Left forelimb (tissue), 1 donor: ENCODE data around the gene SLC4A5.

Source experiments
- DNase-seq: peaks from one replicate; pipeline ENCODE4 v3.0.0-alpha.2; 2018; ENCODE audit warnings: low spot score

SLC4A5 gene, protein sequence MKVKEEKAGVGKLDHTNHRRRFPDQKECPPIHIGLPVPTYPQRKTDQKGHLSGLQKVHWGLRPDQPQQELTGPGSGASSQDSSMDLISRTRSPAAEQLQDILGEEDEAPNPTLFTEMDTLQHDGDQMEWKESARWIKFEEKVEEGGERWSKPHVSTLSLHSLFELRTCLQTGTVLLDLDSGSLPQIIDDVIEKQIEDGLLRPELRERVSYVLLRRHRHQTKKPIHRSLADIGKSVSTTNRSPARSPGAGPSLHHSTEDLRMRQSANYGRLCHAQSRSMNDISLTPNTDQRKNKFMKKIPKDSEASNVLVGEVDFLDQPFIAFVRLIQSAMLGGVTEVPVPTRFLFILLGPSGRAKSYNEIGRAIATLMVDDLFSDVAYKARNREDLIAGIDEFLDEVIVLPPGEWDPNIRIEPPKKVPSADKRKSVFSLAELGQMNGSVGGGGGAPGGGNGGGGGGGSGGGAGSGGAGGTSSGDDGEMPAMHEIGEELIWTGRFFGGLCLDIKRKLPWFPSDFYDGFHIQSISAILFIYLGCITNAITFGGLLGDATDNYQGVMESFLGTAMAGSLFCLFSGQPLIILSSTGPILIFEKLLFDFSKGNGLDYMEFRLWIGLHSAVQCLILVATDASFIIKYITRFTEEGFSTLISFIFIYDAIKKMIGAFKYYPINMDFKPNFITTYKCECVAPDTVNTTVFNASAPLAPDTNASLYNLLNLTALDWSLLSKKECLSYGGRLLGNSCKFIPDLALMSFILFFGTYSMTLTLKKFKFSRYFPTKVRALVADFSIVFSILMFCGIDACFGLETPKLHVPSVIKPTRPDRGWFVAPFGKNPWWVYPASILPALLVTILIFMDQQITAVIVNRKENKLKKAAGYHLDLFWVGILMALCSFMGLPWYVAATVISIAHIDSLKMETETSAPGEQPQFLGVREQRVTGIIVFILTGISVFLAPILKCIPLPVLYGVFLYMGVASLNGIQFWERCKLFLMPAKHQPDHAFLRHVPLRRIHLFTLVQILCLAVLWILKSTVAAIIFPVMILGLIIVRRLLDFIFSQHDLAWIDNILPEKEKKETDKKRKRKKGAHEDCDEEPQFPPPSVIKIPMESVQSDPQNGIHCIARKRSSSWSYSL

DNA sequence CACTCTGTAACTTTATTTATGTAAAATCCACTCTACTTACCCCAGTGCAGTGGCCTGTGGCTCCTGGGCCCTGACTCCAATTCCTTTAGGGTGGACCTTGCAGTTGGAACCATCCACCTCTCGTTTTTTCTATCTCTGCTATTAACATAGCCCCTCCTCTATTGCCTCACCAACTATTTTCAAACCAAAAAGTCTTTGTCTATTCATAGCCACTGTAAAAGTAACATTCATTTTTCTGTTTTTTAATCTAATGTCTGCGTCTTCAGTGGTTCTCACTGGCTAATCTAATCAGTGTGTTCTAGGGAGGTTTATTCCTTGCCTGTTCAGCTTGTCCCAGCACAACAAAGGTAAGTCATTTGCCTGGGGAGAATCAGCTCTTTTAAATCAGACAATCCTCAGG lies at the start of gene SLC4A5:
TSS of gene SLC4A5 (minus strand) at position 101 of the 400 bp plus-strand sequence. CDS start 28,393 bp downstream, outside the sequence.
- DNase-seq: no peak

DNA sequence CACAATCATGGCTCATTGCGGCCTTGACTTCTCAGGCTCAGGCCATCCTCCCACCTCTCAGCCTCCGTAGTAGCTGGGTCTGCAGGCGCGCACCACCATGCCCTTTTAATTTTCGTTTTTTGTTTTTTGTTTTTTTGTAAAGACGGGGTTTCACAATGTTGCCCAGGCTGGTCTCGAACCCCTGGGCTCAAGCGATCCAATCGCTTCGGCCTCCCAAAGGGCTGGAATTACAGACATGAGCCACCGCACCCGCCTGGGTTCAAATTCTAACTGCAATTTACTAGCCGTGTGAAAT lies 49.2 kb upstream of the SLC4A5 start:
- no peak for DNase-seq

DNA sequence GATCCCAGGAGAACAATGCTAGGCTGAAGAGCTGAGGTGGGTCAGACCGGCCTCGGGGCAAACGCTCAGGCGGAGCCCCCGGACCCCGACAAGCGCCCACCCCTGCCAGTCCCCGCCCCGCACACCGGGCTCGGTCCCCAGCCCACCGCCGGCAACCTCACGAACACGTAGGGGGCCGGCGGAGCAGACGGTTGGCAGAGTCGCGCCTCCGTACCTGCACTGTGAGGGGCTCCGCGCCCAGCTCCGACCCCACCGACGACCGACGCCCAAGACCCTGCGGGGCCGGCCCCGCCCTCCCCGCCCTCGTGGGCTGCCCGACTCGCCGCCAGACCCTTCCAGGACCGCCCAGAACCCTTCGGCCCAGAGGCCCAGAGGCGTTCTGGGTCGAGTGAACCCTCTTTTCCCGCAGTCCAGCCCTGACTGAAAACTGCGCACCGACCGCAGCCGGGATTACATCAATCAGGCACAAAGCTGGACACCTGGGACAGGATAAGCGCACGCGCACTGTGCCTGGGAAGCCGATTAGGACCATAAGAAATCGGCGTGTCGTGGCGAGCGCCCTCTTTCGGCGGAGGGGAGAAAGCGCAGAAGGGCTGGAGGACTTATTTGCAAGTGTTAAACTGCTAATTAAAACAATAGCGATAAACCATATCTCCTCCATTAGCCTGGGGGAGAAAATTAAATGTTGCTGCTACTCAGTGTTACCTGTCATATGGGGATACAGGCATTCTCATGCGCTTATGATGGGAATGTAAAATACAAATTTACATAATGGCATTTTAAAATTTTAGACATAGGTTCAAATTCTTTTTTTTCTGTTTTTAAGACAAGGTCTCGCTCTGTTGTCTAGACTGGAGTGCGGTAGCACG lies 48.6 kb upstream of the SLC4A5 start:
- DNase-seq: peak; percentile 92

DNA sequence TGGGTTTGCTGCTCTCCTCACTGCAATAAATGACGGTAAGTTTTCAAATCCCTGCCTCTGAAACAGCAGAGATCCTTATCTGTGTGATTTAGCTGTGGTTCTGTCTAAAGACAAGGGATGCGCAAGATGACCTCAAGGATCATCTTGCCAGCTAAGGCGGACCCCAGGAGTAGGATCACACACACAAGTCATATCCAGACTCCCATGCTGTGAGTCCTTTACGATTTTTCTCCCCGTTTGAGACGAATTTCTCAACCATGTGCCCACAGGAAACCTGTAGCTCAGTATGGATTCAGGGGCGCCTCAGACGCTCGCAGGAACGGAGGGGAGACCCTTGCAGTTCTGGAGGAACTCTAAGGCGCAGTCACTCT lies 48.0 kb upstream of the SLC4A5 start:
- DNase-seq: no peak

DNA sequence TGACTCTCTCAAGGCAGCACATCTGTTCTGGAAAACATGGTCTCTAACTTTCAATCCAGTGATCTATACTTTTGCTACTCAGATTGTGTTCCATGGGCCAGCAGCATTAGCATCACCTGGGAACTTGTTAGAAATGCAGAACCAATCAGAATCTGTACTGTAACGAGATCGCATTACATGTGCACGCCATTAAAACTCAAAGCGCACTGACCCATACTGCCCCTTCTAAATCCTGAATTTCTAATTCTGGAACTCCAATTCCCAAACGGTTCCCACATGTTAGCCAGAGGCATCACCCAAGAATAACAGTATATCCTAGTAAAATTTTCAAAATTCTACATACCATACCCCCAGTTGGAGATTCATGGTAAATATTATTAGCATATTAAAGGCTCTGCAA lies 47.4 kb upstream of the SLC4A5 start:
- no peak for DNase-seq

DNA sequence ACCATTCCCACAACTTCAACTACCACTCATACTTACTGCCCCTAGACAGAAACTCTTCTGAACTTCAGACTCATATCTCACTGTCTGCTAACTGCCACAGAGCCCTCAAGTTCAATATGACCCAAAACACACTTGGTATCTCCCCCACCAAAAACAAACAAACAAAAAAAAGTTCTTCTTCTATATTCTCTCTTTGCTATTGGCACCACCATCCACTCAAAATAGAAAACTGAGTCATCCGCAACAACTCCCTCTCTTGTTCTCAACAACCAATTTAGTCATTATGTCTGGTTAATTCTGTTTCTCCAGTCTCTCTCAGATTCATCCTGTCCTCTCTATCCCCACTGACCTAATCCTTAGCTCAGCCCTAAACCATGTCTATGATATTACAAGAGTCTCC lies 44.1 kb upstream of the SLC4A5 start:
- DNase-seq: no peak

DNA sequence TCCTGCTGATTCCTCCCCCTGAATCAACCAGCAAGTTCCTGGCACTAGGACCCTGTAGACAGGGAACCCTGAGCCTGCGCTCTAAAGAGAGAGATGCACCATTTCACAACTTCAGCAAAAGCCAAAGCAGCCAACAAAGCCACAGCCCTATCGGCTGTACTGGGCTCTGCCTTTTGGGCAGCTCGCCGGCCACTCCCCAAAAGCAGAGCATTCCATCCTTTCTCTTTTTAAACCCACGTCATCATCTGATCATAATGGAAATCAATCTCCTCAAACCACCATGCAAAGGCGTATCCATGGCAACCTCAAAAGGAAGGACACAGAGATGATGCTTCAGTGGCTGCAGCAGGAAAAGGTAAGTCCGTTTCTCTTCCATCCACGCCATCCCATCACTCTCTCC lies 42.2 kb upstream of the SLC4A5 start:
- DNase-seq: no peak

DNA sequence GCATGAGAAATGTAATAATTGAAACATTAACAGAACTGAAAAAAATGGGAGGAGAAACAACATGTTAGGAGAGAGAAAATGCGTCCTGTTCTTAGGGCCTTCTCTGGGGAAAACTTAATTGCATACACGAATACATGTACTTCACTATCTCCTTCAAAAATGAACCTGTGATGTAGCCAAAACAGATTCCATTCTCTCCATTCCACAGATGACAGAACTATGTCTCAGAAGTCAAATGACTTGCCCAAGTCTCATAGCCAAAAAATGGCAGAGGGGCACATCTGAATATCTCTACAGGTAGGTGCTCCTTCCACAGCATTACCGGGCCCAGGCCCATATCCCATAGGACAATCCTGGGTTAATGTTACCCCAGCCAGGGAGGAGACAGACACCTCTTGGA lies 40.8 kb upstream of the SLC4A5 start:
- DNase-seq: no peak

DNA sequence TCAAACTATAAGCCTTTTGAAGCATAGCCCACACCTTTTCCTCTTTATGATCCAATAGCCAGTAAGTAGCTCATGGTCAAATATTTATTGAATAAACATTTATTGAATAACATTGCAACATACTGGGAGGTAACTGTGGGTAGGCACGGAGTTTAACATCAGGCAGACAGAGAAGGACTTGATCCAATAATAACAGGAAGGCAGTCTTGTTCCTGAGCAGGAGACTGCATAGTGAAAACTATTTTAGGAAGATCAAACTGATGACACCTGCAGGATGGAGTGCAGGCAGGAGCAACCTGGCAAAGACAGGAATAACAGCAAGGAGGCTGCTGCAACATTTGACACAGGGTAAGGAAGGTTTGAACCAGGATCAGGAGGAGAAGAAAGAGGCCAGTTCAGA lies 40.0 kb upstream of the SLC4A5 start:
- DNase-seq: no peak

DNA sequence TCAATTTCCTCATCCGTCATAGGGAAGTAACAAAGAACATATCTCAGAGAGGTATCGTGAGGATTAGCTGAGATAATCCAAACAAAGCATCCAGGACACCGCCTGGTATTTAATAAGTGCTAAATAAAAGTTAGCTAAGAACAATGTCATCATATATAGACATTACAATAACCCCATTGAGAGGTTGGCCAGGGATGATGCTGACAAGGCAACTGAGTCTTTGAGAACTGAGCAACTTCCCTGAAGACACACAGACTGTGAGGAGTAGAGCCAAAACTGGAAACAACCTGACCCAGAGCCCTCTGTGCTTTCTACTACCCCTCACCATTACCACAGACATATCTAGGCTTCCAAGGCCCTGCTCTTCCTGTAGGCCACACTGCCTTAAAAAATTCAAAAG lies 38.5 kb upstream of the SLC4A5 start:
- no peak for DNase-seq

DNA sequence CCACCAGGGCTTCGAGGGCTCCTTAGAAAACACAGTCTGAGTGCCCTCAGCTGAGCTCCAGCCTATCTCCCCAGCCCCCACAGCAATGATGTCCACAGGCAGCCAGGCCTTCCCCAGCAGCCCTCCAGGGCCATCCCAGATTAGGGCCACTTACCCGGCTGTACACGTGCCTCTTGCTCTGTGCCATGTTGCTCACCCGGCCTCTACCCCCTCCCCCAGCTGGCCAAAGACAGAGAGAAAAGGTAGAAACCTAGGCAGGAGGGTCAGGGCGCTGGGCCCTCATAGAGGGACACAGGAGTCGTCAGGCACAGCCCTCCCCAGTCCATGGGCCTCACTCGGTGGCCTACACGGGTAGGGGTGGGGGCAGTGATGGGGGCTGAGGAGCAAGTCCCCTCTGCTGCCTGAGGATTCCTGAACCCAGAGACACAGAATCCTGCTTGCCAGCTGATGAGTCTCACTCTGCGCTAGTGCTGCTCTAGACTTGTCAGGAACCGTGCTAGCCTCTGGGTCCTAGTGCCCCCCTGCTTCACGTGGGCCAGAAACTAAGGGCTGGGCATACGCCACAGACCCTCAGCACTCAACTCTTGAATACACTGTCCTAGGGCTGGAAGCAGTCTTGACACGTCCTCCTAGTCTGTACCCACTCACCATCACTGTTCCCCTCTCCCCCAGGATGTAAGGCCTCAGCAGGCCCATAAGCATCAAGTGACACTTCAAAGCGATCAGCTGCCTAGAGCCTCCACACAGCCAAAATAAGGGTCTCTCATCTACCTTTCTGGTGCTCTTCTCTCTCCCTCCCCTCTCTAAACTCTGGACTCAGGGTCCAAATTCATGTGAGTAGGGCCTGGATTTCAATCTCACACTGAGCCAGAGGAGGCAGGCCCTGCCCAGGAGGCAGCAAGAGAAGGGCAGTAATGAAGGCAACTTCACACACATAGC lies 36.9 kb upstream of the SLC4A5 start, which contains the start of gene DCTN1:
TSS of gene DCTN1 (minus strand) at position 461 of the 939 bp plus-strand sequence. CDS start at position 187, 274 bp downstream.
- peak; percentile 72 for DNase-seq

DNA sequence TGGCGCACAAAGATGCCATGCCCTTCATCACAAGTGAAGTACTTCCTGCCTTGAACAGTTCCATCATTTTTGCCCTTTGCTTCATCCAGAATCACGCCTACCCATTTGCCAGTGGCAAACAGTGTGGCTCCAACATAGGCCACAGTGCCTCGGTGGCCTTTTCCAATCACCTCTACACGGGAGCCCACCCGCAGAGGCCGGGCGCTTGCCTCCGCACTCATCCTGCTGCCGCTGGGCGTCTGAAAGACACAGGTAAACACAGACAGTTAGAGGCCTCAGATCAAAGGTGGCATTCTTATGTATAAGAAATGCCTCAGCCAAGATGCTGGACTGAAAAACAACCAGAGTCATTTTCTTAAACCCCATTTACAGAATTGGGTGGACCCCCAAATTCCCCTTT lies 34.8 kb upstream of the SLC4A5 start:
- DNase-seq: no peak

DNA sequence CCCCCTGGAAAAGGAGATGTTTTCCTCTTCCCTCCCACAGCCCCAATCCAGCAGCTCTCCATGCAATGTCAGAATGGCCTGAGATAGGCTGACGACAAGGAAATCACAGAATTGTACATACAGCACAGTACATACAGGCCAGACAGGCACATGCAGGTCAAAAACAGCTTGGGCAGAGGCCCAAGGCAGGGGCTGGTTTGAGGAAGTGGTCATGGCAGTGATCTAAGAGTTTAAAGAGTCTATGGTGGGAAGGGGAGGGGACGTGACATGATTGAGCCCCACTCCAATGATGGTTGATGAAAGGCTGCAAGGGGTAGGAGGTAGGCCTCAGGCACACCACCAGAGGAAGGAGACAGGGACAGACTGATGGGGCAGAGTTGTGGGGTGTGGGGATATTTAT lies 32.6 kb upstream of the SLC4A5 start:
- DNase-seq: no peak

DNA sequence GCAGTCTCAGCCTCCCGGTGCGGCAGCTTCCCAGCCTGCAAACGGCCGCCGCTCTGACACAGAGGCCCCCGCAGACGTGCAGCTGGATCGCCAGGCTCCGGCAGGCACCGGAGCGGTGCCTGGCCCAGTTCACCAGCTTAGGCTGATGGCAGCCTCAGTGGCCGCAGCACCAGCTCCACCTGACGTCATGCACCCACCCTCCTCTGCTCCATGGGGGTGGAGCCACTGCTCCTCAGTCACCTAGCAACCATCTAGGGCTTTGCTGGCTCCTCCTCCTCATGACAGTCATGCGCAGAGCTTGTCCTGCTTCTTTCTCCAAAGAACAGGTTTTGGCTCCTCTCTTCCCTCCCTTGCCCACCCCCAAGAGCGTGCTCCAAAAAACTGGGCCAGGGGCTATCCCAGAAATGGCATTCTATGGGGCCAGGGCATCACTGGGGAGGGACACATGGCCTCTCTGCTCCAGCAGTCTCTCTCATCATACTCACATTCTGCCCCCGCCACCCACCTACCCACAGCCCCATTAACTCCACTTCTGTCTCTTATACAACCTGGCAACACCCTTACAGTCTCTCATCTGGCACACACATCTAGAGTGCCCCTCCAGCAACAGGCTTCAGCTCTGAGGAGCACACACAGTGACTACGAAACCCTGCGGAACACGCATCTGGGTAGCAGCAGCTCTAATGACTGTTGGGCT lies 31.4 kb upstream of the SLC4A5 start:
- peak; percentile 74 for DNase-seq

DNA sequence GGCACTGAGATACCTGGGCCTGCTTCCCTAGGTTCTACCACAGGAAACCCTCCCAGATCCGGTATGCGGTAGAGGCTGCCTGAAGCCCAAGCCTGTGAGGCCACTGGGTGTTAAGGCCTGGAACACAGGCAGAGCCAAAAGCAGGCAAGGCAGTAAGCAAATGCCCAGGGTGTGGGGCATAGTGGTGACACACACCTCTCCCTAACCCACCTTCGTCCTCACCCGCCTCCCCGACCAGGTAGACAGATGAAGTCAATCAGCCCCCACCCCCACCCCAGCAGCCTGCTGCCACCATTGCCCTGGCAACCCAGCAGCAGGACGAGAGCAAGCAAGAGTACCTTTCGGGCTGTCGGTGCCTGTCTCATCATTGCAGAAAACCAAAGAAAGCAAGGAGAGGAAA lies 30.8 kb upstream of the SLC4A5 start:
- DNase-seq: no peak

DNA sequence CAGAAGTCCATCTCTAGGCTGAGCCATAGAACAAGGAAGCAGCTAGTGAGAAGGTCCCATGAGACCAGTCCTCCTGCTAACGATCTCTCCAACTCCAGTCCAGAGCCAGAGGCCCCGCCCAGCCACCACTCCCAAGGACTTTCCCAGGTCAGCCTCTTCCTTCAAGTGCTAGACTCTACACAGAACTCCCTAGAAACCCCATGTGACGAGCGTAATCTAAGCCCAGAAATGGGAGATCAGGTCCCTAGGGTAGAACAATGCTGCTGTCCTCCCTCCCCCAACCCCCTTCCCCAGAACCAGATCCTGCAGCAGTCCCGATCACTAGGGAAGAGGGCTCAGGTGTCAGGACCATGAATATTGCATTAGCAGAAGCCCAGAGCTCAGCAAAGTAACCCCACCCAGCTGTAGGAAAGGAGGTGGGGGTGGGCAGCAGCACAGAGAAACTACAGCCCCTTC lies 30.0 kb upstream of the SLC4A5 start:
- no peak for DNase-seq

DNA sequence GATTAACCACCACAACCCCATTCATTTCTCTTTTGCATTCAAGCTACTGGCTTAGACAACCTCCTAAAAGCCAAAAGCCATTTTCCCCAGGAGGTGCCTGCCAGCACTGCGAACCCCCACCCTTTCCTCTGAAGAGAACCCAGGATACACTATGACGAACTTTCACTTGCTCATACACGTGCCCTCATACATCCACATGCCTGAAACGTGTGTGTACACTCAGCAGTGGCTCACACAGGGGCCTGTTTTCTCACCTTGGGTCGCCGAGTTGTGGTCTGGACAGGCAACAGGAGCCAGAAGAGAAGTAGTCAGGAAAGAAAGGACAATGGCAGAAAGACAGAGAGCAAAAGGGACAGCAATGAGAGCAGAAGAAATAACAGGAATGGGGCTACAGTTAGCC lies 29.5 kb upstream of the SLC4A5 start:
- no peak for DNase-seq

DNA sequence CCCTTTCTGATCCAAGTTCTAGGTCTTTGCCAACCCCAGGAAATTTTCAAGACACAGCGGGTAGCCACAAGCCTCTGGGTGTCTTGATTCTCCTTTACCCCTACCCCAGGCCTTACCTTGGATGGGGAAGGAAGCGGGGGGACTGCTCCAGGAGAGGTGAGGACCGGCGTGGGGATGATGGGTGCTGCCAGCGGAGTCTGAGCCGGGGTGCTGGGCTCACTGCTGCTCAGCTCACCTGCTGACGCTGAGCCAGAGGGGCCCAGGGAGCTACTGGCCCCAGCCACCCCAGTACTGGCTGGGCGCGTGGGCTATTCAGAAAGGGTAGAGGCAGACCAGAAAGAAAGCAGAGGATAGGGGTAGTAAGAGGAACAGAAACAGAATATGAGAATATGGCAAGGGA lies 28.2 kb upstream of the SLC4A5 start:
- no peak for DNase-seq

DNA sequence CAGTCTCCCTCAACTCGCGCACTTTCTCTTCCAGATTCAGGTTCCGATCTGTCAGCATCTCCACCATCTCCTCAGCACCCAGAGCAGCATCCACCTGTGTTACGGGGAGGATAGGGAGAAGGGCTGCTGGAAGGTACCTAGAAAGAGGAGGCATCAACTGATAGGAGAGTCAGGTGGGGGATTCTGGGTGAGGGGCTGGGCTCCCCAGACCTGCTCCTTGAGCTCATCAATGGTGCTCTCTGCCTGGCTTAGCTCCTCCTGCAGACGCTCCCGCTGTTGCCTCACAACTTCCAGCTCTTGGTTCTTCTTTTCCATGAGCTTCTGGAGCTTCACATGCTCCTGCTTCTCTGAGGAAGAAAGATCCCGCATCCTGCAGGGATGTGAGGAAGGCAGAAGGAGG lies 26.8 kb upstream of the SLC4A5 start:
- DNase-seq: no peak

DNA sequence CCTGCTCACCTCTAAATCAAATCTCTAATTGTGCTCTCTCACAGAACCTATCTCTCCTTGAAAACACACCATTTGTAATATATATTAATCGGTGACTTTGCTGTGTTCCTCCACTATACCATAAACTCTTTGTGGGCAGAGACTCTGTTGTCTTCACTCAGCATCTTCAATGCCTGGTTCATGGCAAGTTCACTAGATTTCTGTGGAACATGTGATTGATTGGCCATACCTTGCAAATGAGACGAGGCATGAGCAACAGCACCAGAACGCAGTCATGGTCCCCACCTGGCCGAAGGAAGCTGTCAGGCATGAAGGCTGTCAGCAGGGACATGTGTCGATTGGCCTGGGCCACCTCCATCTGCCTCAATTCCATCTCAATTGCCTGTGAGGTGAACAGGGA lies 25.3 kb upstream of the SLC4A5 start:
- no peak for DNase-seq
